Stimulated activated CD8-positive, alpha-beta memory T cell treated with anti-CD3 and anti-CD28 coated beads, Interleukin-12 subunit alpha, Interleukin-12 subunit beta, amount 100 ng/mL, for 4 hours (primary cell): Measurements from ENCODE around the gene SPTLC2.
"Not testable (repeated sequence)": the region's sequence is repeated elsewhere in the genome, so short reads cannot be mapped to it uniquely, and the experiment has no call there.

Experiments
- DNase-seq: peaks from one replicate; pipeline ENCODE4 v3.0.0-alpha.2; 2020; ENCODE audit warnings: low read depth

SPTLC2 gene

DNA sequence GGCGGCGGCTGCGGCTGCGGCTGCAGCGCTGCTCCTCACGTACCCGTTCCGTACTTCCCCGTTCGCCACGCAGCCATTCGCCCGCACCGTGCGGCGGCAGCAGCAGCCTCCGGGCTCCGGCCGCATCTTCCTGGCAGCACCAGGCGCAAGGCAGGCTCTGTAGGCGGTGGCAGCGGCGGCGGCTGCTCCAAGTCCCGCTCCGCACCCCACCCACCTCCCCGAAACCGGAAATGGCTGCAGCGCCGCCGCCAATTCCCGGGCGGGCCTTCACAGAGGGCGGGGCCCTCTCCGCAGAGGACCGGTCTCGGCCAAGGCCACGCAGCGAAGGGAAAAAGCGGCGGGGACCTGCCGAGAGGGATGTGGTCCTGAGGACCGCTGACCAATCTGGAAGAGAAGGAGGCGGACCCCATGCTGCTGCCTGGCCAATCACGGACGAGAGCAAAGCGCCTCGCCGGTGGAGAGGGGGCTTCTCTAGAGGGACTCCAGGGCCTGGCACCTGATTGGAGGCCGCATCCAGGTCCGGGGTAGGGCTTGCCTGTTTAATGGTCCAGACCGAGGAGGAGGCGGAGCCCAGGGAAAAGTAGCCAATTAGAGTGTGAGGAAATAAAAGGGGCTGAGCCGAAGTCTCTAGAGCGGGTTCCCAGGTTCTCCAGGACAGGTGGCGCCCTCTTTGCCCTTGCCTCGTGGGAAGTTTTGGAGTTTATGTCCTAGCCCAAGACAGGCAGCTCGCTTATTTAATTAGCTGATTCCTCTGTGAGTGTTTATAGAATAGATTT is at the start of gene SPTLC2:
Gene SPTLC2 (minus strand): TSS at position 184 of the 776 bp plus-strand sequence. CDS start 58 bp downstream, at position 126.
- DNase-seq, result peak; percentile 94

DNA sequence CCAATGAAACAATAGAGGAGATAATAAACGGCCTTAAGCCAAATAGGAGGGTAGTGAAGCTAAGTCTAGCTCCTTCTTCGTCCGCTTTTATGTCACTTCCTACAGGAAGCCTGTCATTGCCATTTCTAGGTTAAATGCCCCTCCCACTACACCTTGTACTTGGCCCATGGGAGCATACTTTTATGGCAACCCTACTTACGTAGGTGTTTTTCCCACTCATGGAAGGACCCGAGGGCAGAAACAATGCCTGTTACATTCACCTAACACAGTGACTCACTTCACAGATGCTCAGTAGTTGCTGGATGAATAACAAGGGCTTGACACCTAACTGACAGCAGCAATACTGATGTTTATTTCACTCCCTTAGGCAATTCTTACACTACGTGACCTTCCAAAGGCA is 46.9 kb upstream of the SPTLC2 start:
- DNase-seq, result no peak

DNA sequence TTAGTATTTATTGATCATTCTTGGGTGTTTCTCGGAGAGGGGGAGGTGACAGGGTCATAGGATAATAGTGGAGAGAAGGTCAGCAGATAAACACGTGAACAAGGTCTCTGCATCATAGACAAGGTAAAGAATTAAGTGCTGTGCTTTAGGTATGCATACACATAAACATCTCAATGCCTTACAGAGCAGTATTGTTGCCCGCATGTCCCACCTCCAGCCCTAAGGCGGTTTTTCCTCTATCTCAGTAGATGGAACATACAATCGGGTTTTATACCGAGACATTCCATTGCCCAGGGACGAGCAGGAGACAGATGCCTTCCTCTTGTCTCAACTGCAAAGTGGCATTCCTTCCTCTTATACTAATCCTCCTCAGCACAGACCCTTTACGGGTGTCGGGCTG is 45.1 kb upstream of the SPTLC2 start:
- not testable (repeated sequence) for DNase-seq

DNA sequence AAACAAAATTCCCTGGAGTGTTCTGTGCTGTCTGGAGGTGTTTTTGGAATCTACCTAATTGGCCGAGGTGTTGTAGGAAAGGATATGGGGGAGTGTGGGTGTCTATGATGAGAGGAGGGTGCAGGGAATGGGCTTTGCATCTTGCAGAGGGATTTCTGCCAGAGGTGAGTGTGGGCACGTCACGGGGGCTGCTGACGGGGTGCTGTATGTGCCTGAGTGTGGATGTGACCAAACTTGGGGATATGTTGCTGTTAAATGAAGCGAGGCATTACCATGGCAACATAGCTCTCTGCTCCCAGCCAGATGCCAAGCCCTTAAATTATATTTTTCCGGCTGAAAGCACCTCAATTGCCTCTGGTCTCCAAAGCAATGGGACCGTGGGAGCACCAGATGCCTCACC is 44.3 kb upstream of the SPTLC2 start:
- no peak for DNase-seq

- DNase-seq, result no peak
Measured at GRCh38 chr14:77659831-77660230, 43.4 kb upstream of the SPTLC2 start.

- DNase-seq, result no peak
Measured at GRCh38 chr14:77657280-77657679, 40.8 kb upstream of the SPTLC2 start.

GRCh38 chr14:77654001-77654441 is 37.6 kb upstream of the SPTLC2 start:
- DNase-seq, result no peak

DNA sequence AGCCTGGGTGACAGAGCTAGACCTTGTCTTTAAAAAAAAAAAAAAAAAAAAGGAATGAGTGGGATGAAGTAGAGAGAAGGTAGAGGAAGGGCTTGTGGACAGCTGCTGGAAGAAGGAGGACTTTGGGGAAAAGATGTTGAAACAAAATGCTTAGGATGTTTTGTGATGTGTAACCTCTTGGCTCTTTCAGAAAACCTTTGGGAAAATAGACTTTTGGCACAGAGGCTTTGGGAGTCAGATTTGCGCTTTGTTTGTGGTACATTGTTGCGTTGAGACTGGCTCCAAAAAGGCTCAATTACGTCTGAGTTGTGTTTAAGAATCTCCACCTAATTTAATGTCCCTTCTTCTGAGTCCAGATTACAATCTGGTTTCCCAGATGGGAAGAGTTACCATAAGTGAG is 32.9 kb upstream of the SPTLC2 start:
- DNase-seq, result no peak

GRCh38 chr14:77648520-77649200 is 32.2 kb upstream of the SPTLC2 start:
- no peak for DNase-seq

- no peak for DNase-seq
Measured at GRCh38 chr14:77647853-77648252, 31.4 kb upstream of the SPTLC2 start.

DNA sequence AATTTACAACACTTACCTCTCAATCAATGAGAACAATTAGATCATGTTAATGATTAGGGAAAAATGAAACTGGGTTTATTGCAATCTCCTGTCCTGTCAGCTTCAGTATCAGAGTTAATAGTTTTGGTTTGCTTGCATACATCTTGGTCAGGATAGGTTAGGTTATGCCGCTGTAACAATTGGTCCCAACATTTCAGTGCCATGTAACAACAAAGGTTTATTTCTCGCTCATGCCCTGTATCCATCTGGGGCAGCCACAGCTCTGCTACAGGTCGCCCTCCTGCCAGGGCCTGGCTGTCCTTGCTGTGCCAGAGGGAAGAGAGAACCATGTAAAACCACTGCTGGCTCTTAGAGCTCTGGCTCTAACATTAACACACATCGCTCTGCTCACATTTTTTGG is 30.5 kb upstream of the SPTLC2 start:
- DNase-seq, result no peak

DNA sequence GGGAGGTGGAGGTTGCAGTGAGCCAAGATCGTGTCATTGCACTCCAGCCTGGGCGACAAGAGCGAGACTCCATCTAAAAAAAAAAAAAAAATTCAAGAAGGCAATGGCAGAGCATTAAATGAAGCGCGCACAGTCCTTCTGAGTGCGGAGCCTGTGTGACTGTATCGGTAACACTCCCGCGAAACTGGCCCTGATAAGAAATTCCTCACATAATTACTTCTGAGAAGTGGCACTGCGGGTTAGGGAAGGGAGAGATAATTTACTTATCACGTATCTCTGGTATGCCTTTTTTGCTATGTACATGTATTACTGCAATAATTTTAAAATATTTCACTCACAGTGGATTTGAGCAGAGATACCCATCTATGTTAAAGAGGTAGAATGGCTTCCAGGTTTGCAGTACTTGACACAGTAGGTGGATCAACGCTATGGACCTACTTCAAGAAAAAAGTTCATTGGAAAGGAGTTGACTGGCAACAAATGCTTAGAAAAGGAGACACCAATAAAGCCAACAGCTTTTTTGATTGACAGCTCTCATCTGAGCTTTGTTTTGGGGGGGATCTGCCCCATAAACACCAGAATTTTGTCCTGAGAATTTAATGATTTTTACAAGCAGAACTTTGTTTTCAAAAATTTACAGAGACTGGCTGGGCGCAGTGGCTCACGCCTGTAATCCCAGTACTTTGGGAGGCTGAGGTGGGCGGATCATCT is 29.2 kb upstream of the SPTLC2 start:
- DNase-seq, result no peak

DNA sequence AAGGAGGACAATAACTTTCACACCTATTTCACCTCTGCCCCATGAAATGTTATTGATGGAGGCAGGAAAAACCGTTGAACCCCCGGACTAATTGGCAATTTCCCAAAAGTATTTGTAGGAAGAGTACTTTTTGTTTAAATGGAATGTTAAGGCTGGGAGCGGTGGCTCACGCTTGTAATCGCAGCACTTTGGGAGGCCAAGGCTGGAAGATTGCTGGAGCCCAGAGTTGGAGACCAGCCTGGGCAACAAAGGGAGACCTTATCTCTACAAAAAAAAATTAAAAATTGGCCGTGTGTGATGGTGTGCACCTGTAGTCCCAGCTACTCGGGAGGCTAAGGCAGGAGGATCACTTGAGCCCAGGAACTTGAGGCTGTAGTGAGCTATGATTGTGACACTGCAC is 26.0 kb upstream of the SPTLC2 start:
- DNase-seq, result no peak

DNA sequence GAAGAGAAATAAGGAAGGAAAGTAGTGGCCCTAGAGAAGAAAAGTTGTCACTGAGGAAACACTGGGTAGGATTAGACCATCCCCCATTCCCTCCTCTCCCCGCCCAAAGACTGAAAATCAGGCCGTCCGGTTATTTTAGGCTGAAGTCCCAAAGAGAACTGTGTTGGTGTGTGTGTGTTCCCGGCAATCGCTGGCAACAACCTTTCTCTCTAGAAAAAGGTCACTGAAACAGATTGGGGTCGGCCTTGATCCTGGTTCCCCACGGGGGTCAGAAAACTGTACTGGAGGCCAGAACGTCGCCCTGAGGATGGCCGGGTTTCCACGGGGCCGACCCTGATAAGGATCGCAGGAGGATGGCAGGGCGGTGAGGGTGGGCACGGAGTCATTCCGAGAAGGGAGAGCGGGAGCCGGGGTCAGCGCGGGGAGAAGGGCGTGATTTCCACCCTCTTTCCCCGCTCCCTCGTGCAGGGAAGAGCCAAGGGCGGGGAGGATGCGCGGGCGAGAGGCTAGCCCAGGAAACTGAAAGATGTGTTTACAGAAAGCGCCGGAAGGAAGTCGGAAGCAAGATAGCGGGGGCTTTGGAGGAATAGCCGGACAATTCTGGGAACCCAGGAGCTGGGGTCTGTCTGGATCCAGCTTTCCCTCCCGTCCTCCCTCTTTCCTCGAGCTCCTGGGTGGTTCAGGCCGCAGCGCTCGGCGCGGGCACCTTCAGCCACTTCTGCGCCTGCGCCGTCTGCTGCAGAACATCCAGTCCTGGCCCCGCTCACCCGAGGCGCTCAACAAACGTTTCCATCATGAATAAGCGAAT is 25.3 kb upstream of the SPTLC2 start:
- DNase-seq, result peak; percentile 48

DNA sequence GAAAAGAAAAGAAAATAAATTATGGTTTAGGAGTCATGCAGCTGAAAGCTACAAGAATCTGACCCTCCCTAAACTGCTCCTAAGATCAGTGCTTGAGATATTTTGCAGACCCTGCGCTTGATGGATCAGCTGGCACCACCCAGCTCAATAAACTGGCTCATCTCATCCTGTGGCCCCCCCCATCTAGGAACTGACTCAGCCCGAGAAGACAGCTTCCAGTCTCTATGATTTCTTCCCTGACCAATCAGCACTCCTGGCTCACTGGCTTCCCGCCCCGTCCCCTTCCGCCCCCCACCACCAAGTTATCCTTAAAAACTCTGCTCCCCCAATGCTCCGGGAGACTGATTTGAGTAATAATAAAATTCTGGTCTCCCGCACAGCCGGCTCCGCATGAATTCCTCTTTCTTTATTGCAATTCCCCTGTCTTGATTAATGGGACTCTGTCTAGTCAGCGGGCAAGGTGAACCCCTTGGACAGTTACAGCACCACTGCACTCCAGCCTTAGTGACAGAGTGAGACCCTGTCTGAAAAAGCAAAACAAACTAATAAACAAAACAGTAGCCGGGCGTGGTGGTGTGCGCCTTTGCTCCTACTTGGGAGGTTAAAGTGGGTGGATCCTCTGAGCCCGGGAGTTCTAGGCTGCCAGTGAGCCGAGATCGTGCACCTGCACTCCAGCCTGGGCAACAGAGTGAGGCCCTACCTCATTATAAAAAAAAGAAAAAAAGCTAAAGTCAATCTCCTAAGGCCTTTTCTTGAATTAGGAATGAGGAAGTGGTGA is 24.5 kb upstream of the SPTLC2 start:
- DNase-seq, result no peak

GRCh38 chr14:77638771-77639171 is 22.3 kb upstream of the SPTLC2 start:
- no peak for DNase-seq

GRCh38 chr14:77635869-77636268 is 19.4 kb upstream of the SPTLC2 start:
- not testable (repeated sequence) for DNase-seq

DNA sequence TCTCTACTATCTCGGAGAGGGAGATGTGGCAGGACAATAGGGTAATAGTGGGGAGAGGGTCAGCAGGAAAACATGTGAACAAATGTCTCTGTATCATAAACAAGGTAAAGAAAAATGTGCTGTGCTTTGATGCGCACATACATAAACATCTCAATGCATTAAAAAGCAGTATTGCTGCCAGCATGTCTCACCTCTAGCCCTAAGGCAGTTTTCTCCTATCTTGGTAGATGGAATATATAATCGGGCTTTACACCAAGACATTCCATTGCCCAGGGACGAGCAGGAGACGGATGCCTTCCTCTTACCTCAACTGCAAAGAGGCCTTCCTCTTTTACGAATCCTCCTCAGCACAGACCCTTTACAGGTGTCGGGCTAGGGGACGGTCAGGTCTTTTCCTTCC is 19.0 kb upstream of the SPTLC2 start:
- DNase-seq, result not testable (repeated sequence)

- no peak for DNase-seq
Measured at GRCh38 chr14:77630111-77630510, 13.7 kb upstream of the SPTLC2 start.

DNA sequence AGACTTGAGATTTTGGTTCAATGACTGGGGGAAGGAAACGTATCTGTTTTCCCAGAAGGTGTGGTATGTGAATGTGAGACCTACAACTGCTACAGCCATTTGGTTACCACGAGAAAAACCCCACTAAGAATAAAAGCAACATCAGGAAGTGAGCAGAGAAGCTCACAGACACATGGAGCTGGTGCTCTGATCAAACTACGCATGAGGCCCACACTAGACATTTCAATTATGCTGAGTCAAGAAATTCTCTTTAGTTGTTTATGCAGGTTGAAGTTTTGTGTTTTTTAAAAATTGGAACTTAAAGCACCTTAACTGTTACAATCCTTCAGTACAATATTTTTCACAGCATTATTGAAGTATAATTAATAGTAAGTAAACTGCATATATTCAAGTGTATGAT is 8.9 kb upstream of the SPTLC2 start:
- DNase-seq, result no peak

DNA sequence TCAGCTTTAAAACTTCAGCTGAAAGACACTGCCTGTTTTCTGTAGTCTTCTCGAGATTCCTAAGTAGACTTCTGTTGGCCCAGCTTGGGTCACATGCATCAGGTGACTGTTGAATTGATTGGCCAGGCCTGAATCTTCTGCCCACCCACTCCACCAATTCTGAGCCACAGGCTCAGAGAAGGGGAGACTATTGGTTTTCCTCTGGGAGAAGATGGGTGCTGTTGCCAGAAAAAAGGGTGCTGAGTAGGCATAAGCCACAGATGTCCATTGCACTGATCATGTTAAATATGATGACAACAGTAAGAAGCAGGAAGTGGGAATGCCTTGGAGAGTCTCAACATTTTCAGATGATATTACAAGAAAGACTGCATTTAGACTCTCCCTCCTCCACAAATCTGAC is 6.8 kb upstream of the SPTLC2 start:
- DNase-seq, result no peak
